Spleen (tissue), 3 donors: Measurements from ENCODE around the gene DPYD.

Experiments
- POLR2A ChIP-seq, 3 donors: fragments of 450-650 bp; IDR thresholded peaks; one replicate each; pipeline ENCODE4 v1.5.1; 2017; ENCODE audit warnings: antibody characterized with exemption in 3 of 3, mild to moderate bottlenecking in 1 of 3
- POLR2AphosphoS5 ChIP-seq, 3 donors: sonication (generic); formaldehyde crosslinking; IDR thresholded peaks; one replicate each; pipeline ENCODE4 v1.5.1; 2017; ENCODE audit warnings: antibody characterized with exemption in 3 of 3

DNA sequence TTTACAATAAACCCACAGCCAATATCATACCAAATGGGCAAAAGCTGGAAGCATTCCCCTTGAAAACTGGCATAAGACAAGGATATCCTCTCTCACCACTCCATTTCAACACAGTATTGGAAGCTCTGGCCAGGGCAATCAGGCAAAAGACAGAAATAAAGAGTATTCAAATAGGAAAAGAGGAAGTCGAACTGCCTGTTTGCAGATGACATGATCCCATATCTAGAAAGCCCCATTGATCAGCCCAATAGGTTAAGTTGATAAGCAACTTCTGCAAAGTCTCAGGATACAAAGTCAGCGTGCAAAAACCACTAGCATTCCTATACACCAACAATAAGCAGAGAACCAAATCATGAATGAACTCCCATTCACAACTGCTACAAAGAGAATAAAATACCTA, 235.5 kb downstream of the DPYD start:
- TF ChIP-seq POLR2A (IDR thresholded peaks at IDR 0.05) = no peak
- TF ChIP-seq POLR2AphosphoS5 (IDR thresholded peaks at IDR 0.05) = no peak
